SW 1271 (cell line): ENCODE results near the gene SYNGR1.

Experiments used
- DNase-seq, 2 experiments: peaks; one replicate each; lab custom pipeline; 2025; lab: John Stamatoyannopoulos, UW

Gene SYNGR1

GRCh38 chr22:39349967-39350726, at the start of gene SYNGR1:
Gene SYNGR1 (plus strand): TSS chr22:39349991. CDS start chr22:39350011, 20 bp downstream.
- no peak for DNase-seq

- DNase-seq: no peak
Observed at GRCh38 chr22:39300186-39300830, 49.5 kb upstream of the SYNGR1 start.

GRCh38 chr22:39301108-39301507, 48.7 kb upstream of the SYNGR1 start:
- DNase-seq: no peak

- no peak for DNase-seq
Observed at GRCh38 chr22:39301926-39302325, 47.9 kb upstream of the SYNGR1 start.

- no peak for DNase-seq
Observed at GRCh38 chr22:39302431-39302960, 47.3 kb upstream of the SYNGR1 start.

GRCh38 chr22:39303358-39303757, 46.4 kb upstream of the SYNGR1 start:
- no peak for DNase-seq

- DNase-seq: no peak
Observed at GRCh38 chr22:39303892-39304671, 45.7 kb upstream of the SYNGR1 start.

- peak in 1 of 2 experiments; percentile 15 for DNase-seq
Observed at GRCh38 chr22:39306456-39307361, 43.1 kb upstream of the SYNGR1 start.

- DNase-seq: peak; percentile 64 to 90
Observed at GRCh38 chr22:39308614-39309363, 41.0 kb upstream of the SYNGR1 start.

GRCh38 chr22:39309364-39309861, 40.4 kb upstream of the SYNGR1 start:
- peak in 1 of 2 experiments; percentile 20 for DNase-seq

- peak in 1 of 2 experiments; percentile 26 for DNase-seq
Observed at GRCh38 chr22:39309881-39310714, 39.7 kb upstream of the SYNGR1 start.

- no peak for DNase-seq
Observed at GRCh38 chr22:39311592-39312400, 38.0 kb upstream of the SYNGR1 start.

GRCh38 chr22:39312410-39312809, 37.4 kb upstream of the SYNGR1 start:
- no peak for DNase-seq

GRCh38 chr22:39313258-39314001, 36.4 kb upstream of the SYNGR1 start:
- no peak for DNase-seq

- peak in 1 of 2 experiments; percentile 5 for DNase-seq
Observed at GRCh38 chr22:39314251-39314971, 35.4 kb upstream of the SYNGR1 start.

GRCh38 chr22:39315389-39315788, 34.4 kb upstream of the SYNGR1 start:
- DNase-seq: no peak

- peak; percentile 63 to 76 for DNase-seq
Observed at GRCh38 chr22:39316440-39317083, 33.2 kb upstream of the SYNGR1 start.
